Lower lobe of right lung (tissue), 2 donors: ENCODE data around the gene IFT122. TPM values are rescaled to one million over a fixed set of nuclear protein-coding genes. Genes with fewer than 3 reads are reported as not detected.

Experiments
- ATAC-seq, 2 donors: fragments of 200-7000 bp; cut with Tn5 transposase; one replicate each; pipeline ENCODE4 v1.9.1; 2020 to 2022; ENCODE audit warnings: mild to moderate bottlenecking in 2 of 2, moderate library complexity in 2 of 2
- DNase-seq: peaks from one replicate; pipeline ENCODE4 v3.0.0-alpha.2; 2020
- H3K27ac ChIP-seq: fragments of 200-600 bp; one replicate; pipeline ENCODE4 v1.8.0; 2022
- H3K27me3 ChIP-seq: fragments of 200-600 bp; one replicate; pipeline ENCODE4 v1.8.0; 2022; ENCODE audit warnings: low read depth
- H3K36me3 ChIP-seq: fragments of 200-600 bp; one replicate; pipeline ENCODE4 v1.8.0; 2022; ENCODE audit warnings: mild to moderate bottlenecking
- H3K4me1 ChIP-seq: fragments of 200-600 bp; one replicate; pipeline ENCODE4 v1.8.0; 2022
- H3K4me3 ChIP-seq: fragments of 200-600 bp; one replicate; pipeline ENCODE4 v1.8.0; 2022; ENCODE audit warnings: mild to moderate bottlenecking
- H3K9me3 ChIP-seq: fragments of 200-600 bp; one replicate; pipeline ENCODE4 v1.8.0; 2022
- CTCF ChIP-seq: fragments of 200-600 bp; IDR thresholded peaks from one replicate; pipeline ENCODE4 v1.8.0; 2022; ENCODE audit warnings: antibody characterized with exemption, mild to moderate bottlenecking
- intact Hi-C: fragments of 100-400 bp; cut with DNase I; formaldehyde crosslinking; loops from one replicate; pipeline ENCODE4 v1.11.0; 2022
- total RNA-seq: library from RNA; stranded (reverse); fragmentation: NEBNext Ultra II Directional; extraction: Animal tissue kit (Norgen Biotek cat#: 25700); gene quantifications from one replicate; pipeline ENCODE4 v1.2.1, GENCODE V29; 2021
- donor health status: DM: no; HTN: yes; CAD: no; lungs with severe emphysema.

IFT122 gene
- total RNA-seq, 1 donor from 2014 or later: 29.9 TPM

- H3K27ac ChIP-seq: no peak overlapping the region
- H3K36me3 ChIP-seq: peaks cover 12% of the 10 kb centered on the region
- DNase-seq (no peak), ATAC-seq (no peak)
- no peaks in the 10 kb centered on the region for H3K27me3 ChIP-seq
- intact Hi-C loops: no loop called here
- no peaks in the 10 kb centered on the region for H3K9me3 ChIP-seq
- H3K4me3 ChIP-seq: no peak overlapping the region
- no peak for TF ChIP-seq CTCF
- H3K4me1 ChIP-seq: no peaks in the 10 kb centered on the region
Observed at GRCh38 chr3:129522953-129523352, 82.9 kb downstream of the IFT122 start.

GRCh38 chr3:129524081-129524480, 84.1 kb downstream of the IFT122 start:
- TF ChIP-seq CTCF: no peak
- H3K4me3 ChIP-seq: no peak overlapping the region

GRCh38 chr3:129525341-129525968, 85.4 kb downstream of the IFT122 start:
- intact Hi-C loops: no loop called here
- H3K4me3 ChIP-seq: no peak overlapping the region
- DNase-seq (no peak), ATAC-seq (no peak)
- H3K27ac ChIP-seq: no peak overlapping the region
- no peaks in the 10 kb centered on the region for H3K27me3 ChIP-seq
- H3K4me1 ChIP-seq: no peaks in the 10 kb centered on the region
- TF ChIP-seq CTCF: no peak
- H3K36me3 ChIP-seq: no peaks in the 10 kb centered on the region
- no peaks in the 10 kb centered on the region for H3K9me3 ChIP-seq

More at GRCh38 chr3:129524081-129524480, 84.1 kb downstream of the IFT122 start:
- Histone ChIP-seq H3K27me3 (no peaks in the 10 kb centered on the region), H3K27ac (no peak overlapping the region), H3K9me3 (no peaks in the 10 kb centered on the region), H3K36me3 (peaks cover 9% of the 10 kb centered on the region), H3K4me1 (no peaks in the 10 kb centered on the region)
- ATAC-seq (no peak), DNase-seq (no peak)
- intact Hi-C loops: no loop called here

GRCh38 chr3:129526121-129526900, 86.3 kb downstream of the IFT122 start:
- Histone ChIP-seq H3K4me1 (no peaks in the 10 kb centered on the region), H3K27me3 (no peaks in the 10 kb centered on the region), H3K36me3 (no peaks in the 10 kb centered on the region), H3K27ac (no peak overlapping the region), H3K9me3 (no peaks in the 10 kb centered on the region), H3K4me3 (no peak overlapping the region)
- intact Hi-C loops: no loop called here
- no peak for TF ChIP-seq CTCF
- DNase-seq (no peak), ATAC-seq (peak; percentile 71 to 78)

- H3K36me3 ChIP-seq: no peaks in the 10 kb centered on the region
- H3K27ac ChIP-seq: no peak overlapping the region
- H3K27me3 ChIP-seq: no peaks in the 10 kb centered on the region
- no peak for DNase-seq
- intact Hi-C loops: no loop called here
- H3K4me1 ChIP-seq: no peaks in the 10 kb centered on the region
- ATAC-seq: no peak
- no peaks in the 10 kb centered on the region for H3K9me3 ChIP-seq
- TF ChIP-seq CTCF: no peak
- H3K4me3 ChIP-seq: no peak overlapping the region
Observed at GRCh38 chr3:129527262-129527661, 87.2 kb downstream of the IFT122 start.
